Gastrocnemius medialis (tissue), 4 donors: Measurements from ENCODE around the gene HAGH. TPM values are rescaled to one million over a fixed set of nuclear protein-coding genes. Genes with fewer than 3 reads are reported as not detected.
"Not testable (repeated sequence)": the region's sequence is repeated elsewhere in the genome, so short reads cannot be mapped to it uniquely, and the experiment has no call there.

Experiments used
- ATAC-seq, 2 donors: fragments of 150-250 bp; one replicate each; pipeline ENCODE4 v1.9.1; 2016
- DNase-seq, 2 donors: peaks; one replicate each; pipeline ENCODE4 v3.0.0-alpha.2; 2019
- H3K27ac ChIP-seq, 4 donors: fragments of 200-600 bp; sonication (generic); 1 replicate in 1 of 4; 2 replicates in 3 of 4; pipeline ENCODE4 v1.5.1; 2016 to 2018; ENCODE audit warnings: mild to moderate bottlenecking in 2 of 4, moderate library complexity in 1 of 4
- H3K27me3 ChIP-seq, 3 donors: fragments of 200-600 bp; sonication (generic) in 2 of 3; 1 replicate in 1 of 3; 2 replicates in 2 of 3; pipeline versions ENCODE4 v1.5.1 to v1.6.0; 2016 to 2019; ENCODE audit warnings: mild to moderate bottlenecking in 1 of 3, moderate library complexity in 1 of 3
- H3K36me3 ChIP-seq, 2 donors: fragments of 200-600 bp; sonication (generic) in 1 of 2; one replicate each; pipeline ENCODE4 v1.5.1; 2017 to 2018
- H3K4me1 ChIP-seq, 2 donors: fragments of 200-600 bp; sonication (generic) in 1 of 2; one replicate each; pipeline ENCODE4 v1.5.1; 2016 to 2017; ENCODE audit warnings: mild to moderate bottlenecking in 2 of 2
- H3K4me3 ChIP-seq, 4 donors: fragments of 200-600 bp; sonication (generic) in 3 of 4; 1 replicate in 1 of 4; 2 replicates in 3 of 4; pipeline ENCODE4 v1.5.1; 2016 to 2019; ENCODE audit warnings: mild to moderate bottlenecking in 2 of 4
- H3K9me3 ChIP-seq, 3 donors: fragments of 200-600 bp; sonication (generic) in 2 of 3; 1 replicate in 1 of 3; 2 replicates in 2 of 3; pipeline ENCODE4 v1.5.1; 2016 to 2019
- POLR2A ChIP-seq, 2 donors: fragments of 450-650 bp; IDR thresholded peaks; one replicate each; pipeline ENCODE4 v1.6.1; 2017; ENCODE audit warnings: antibody characterized with exemption in 2 of 2, mild to moderate bottlenecking in 2 of 2, moderate library complexity in 2 of 2
- in situ Hi-C, 4 donors: fragments of 200-750 bp; cut with MboI; loops; one replicate each; pipeline versions ENCODE4 v1.15.0 to v1.8.0; 2017; ENCODE audit warnings: low sequenced_read_pairs in 4 of 4
- intact Hi-C: fragments of 100-400 bp; cut with DNase I; formaldehyde crosslinking; loops from one replicate; pipeline ENCODE4 v1.15.1; 2023; ENCODE audit warnings: low total_unique reads
- total RNA-seq, 4 donors: library from RNA; depleted of rRNA; stranded (reverse); fragments of >200 nt; gene quantifications; one replicate each; pipeline versions ENCODE4 v1.1.0 to v1.2.3, GENCODE V29; 2016
- TF ChIP-seq, protein P1 (sequence below), 5 experiments: fragments of 450-650 bp in 3 of 5; fragments of 200-600 bp in 2 of 5; sonication (generic) in 2 of 5; IDR thresholded peaks in 4 of 5; conservative IDR thresholded peaks in 1 of 5; 1 replicate in 4 of 5; 2 replicates in 1 of 5; pipeline ENCODE4 v1.5.1; 2016 to 2019; ENCODE audit warnings: antibody characterized with exemption in 5 of 5, mild to moderate bottlenecking in 3 of 5, moderate library complexity in 3 of 5

The HAGH gene
- total RNA-seq, result 100 to 1,000 TPM; 216 to 440 (median 261) TPM

DNA sequence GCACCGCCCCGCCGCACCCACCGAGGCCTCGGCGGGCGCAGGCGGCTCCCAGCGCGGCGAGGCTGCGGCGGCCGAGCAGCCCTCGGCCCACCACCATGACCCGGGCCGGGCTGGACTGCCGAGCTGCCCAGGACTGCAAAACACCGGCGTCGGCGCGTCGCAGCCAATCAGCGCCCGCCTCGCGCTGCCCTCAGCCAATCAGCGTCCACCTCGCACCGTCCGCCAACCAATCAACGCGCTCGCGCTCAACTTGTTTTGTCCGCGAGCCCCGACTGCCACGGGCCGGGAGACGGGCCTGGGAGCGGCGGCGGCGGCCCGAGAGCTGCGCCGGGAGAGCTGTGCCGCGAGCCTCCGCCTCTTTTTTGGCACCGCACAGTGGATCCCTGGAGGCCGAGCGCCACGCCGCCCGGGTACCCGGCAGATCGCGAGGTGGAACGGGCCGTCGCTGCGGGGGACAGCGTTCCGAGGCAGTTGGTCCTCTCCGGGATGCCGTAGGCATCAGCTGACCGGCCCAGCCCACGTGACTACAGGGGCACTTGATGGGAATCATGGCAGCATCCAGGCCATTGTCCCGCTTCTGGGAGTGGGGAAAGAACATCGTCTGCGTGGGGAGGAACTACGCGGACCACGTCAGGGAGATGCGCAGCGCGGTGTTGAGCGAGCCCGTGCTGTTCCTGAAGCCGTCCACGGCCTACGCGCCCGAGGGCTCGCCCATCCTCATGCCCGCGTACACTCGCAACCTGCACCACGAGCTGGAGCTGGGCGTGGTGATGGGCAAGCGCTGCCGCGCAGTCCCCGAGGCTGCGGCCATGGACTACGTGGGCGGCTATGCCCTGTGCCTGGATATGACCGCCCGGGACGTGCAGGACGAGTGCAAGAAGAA is at the start of gene HAGH, which contains the start of gene FAHD1:
Gene HAGH, minus strand, starts transcription at position 135 of the 883 bp plus-strand sequence. Its CDS starts 38 bp downstream, at position 97.
Gene FAHD1, plus strand, starts transcription at position 516 of the 883 bp plus-strand sequence. Its CDS starts 33 bp downstream, at position 549.
- Histone ChIP-seq H3K4me3 (peak within 1 kb of the TSS; percentile 74 to 99 (median 89)), H3K4me1 (peaks cover 56 to 60% of the 10 kb centered on the region in 2 donors), H3K27me3 (no peaks in the 10 kb centered on the region), H3K36me3 (peaks cover 0 to 8% of the 10 kb centered on the region in 2 donors), H3K9me3 (no peaks in the 10 kb centered on the region), H3K27ac (peak within 1 kb of the TSS; percentile 83 to 99 (median 92))
- intact Hi-C loops (loop anchor here (1.0 to 5.0 kb wide), 6 partner anchors 44 to 440 kb away; partner anchors contain the start of genes EME2, MAPK8IP3, MRPS34 and NUBP2), in situ Hi-C loops (no loop called here)
- ATAC-seq (peak; percentile 92), DNase-seq (peak; percentile 92 to 93)
- peak; percentile 68 to 70 for TF ChIP-seq POLR2A (IDR thresholded peaks at IDR 0.05)
- TF ChIP-seq, protein P1, sequence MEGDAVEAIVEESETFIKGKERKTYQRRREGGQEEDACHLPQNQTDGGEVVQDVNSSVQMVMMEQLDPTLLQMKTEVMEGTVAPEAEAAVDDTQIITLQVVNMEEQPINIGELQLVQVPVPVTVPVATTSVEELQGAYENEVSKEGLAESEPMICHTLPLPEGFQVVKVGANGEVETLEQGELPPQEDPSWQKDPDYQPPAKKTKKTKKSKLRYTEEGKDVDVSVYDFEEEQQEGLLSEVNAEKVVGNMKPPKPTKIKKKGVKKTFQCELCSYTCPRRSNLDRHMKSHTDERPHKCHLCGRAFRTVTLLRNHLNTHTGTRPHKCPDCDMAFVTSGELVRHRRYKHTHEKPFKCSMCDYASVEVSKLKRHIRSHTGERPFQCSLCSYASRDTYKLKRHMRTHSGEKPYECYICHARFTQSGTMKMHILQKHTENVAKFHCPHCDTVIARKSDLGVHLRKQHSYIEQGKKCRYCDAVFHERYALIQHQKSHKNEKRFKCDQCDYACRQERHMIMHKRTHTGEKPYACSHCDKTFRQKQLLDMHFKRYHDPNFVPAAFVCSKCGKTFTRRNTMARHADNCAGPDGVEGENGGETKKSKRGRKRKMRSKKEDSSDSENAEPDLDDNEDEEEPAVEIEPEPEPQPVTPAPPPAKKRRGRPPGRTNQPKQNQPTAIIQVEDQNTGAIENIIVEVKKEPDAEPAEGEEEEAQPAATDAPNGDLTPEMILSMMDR (IDR thresholded peaks at IDR 0.05 in 4 of 5, conservative IDR thresholded peaks at IDR 0.05 in 1 of 5), result peak in 2 of 5 experiments; percentile 33 to 37

DNA sequence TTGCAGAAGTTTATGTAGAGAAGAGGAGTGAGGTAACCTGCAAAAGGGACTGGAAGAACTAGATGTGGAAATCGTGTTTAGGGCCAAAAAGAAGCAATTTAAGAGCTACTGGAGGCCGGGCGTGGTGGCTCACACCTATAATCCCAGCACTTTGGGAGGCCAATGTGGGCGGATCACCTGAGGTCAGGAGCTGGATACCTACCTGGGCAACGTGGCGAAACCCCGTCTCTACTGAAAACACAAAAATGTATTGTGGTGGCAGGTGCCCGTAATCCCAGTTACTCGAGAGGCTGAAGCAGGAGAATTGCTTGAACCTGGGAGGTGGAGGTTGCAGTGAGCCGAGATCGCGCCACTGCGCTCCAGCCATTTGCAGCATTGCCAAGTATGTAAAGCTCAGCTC is 49.4 kb upstream of the HAGH start:
- ATAC-seq, DNase-seq, H3K36me3 ChIP-seq, intact Hi-C loops, H3K4me1 ChIP-seq, H3K9me3 ChIP-seq, H3K27ac ChIP-seq, H3K4me3 ChIP-seq, in situ Hi-C loops: not testable (repeated sequence)
- H3K27me3 ChIP-seq, result peaks cover 42 to 46% (median 46%) of the 10 kb centered on the region in 3 donors

DNA sequence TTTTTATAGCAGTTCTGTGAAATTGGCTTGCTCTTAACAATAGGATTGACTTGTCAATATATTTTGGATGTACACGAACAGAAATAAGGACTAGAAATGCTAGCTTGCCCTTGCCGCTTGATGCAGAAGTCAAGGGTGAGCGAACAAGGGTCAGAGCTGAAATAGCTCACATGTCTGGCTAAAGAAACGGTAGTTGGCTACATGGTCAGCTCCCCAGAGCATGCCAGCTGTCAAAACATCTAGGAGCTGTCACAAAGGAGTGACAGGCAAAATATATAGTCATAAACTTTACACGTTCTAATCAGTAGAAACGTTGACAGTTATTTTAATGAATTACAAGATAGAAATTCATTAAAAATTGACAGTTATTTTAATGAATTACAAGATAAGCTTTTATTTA is 48.2 kb upstream of the HAGH start:
- ATAC-seq, result no peak

DNA sequence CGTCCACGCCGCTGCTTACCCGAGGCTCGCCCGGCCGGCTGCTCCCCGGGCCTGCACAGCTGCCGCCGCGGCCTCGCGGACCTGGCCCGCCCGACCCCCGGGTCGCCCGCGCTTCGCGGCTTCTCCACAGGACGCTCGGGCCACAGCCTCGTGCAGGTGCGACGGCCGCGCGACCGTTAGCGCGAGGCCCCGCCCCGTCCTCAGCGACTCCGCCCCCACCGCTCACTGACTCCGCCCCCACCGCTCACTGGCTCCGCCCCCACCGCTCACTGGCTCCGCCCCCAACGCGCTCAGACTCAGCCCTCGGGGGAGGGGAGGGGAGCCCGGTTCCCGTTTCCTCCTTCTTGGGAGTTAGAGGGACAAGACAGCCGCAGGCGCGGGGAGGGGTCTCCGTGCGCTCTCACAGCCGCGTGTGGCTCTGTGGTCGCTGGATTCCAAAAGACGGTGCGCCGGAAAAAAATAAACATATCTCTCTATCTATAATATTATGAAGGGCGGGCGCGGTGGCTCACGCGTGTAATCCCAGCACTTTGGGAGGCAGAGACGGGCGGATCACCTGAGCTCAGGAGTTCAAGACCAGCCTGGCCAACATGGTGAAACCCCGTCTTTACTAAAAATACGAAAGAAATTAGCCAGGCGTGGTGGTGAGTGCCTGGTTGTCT is 45.5 kb upstream of the HAGH start, which contains the start of gene MEIOB:
Gene MEIOB, minus strand, starts transcription at position 191 of the 662 bp plus-strand sequence. CDS start 3,989 bp downstream, outside the sequence.
- Histone ChIP-seq H3K4me3 (peak within 1 kb of the TSS in 1 of 4 donors; percentile 18), H3K36me3 (no peaks in the 10 kb centered on the region), H3K27ac (no peak within 1 kb of the TSS), H3K27me3 (peaks cover 25 to 45% (median 27%) of the 10 kb centered on the region in 3 donors), H3K9me3 (no peaks in the 10 kb centered on the region), H3K4me1 (no peaks in the 10 kb centered on the region)
- no peak for DNase-seq
- TF ChIP-seq, protein P1 (IDR thresholded peaks at IDR 0.05 in 4 of 5, conservative IDR thresholded peaks at IDR 0.05 in 1 of 5), result no peak
- no peak for TF ChIP-seq POLR2A (IDR thresholded peaks at IDR 0.05)
- no peak for ATAC-seq
- in situ Hi-C loops, result no loop called here
- intact Hi-C loops, result no loop called here

More for the DNA sequence above, 48.2 kb upstream of the HAGH start:
- no peak for DNase-seq
- H3K4me1 ChIP-seq, result no peaks in the 10 kb centered on the region
- H3K27me3 ChIP-seq, result peaks cover 38 to 46% (median 41%) of the 10 kb centered on the region in 3 donors
- no peaks in the 10 kb centered on the region for H3K9me3 ChIP-seq
- no peak overlapping the region for H3K27ac ChIP-seq
- H3K4me3 ChIP-seq, result no peak overlapping the region
- intact Hi-C loops, result no loop called here
- TF ChIP-seq, protein P1 (IDR thresholded peaks at IDR 0.05 in 4 of 5, conservative IDR thresholded peaks at IDR 0.05 in 1 of 5), result no peak
- no peak for TF ChIP-seq POLR2A (IDR thresholded peaks at IDR 0.05)
- H3K36me3 ChIP-seq, result no peaks in the 10 kb centered on the region
- in situ Hi-C loops, result no loop called here
